Esophagus squamous epithelium (tissue), 5 donors: ENCODE data around the gene NPPC. TPM values are rescaled to one million over a fixed set of nuclear protein-coding genes. Genes with fewer than 3 reads are reported as not detected.

ENCODE experiments used
- DNase-seq: peaks from one replicate; lab custom pipeline; 2025; lab: John Stamatoyannopoulos, UW
- H3K27ac ChIP-seq, 4 donors: fragments of 200-600 bp; sonication (generic); one replicate each; pipeline ENCODE4 v1.5.1; 2016 to 2019; ENCODE audit warnings: mild to moderate bottlenecking in 1 of 4
- H3K27me3 ChIP-seq, 4 donors: fragments of 200-600 bp; sonication (generic); 1 replicate in 3 of 4; 2 replicates in 1 of 4; pipeline versions ENCODE4 v1.5.1 to v1.6.0; 2017 to 2021; ENCODE audit warnings: antibody characterized with exemption in 1 of 4
- H3K36me3 ChIP-seq, 3 donors: fragments of 200-600 bp; sonication (generic); one replicate each; pipeline ENCODE4 v1.5.1; 2016 to 2019
- H3K4me1 ChIP-seq, 3 donors: fragments of 200-600 bp; sonication (generic); one replicate each; pipeline ENCODE4 v1.5.1; 2017 to 2019
- H3K4me3 ChIP-seq, 4 donors: fragments of 200-600 bp; sonication (generic); 1 replicate in 3 of 4; 2 replicates in 1 of 4; pipeline ENCODE4 v1.5.1; 2016 to 2019; ENCODE audit warnings: mild to moderate bottlenecking in 2 of 4, moderate library complexity in 1 of 4
- H3K9me3 ChIP-seq, 3 donors: fragments of 200-600 bp; sonication (generic); one replicate each; pipeline ENCODE4 v1.5.1; 2016 to 2019
- CTCF ChIP-seq, 6 experiments: fragments of 450-650 bp in 4 of 6; fragments of 200-600 bp in 2 of 6; sonication (generic) in 2 of 6; IDR thresholded peaks; one replicate each; pipeline ENCODE4 v1.5.1; 2016 to 2019; ENCODE audit warnings: antibody characterized with exemption in 6 of 6, mild to moderate bottlenecking in 4 of 6, moderate library complexity in 4 of 6
- POLR2A ChIP-seq, 4 donors: fragments of 450-650 bp; IDR thresholded peaks; one replicate each; pipeline ENCODE4 v1.6.1; 2017; ENCODE audit warnings: antibody characterized with exemption in 4 of 4, mild to moderate bottlenecking in 4 of 4, moderate library complexity in 3 of 4
- WGBS, 2 donors: methylation state at CpG; one replicate each; pipeline ENCODE4 v1.1.5; 2018; 5-methylcytosine and 5-hydroxymethylcytosine counted together
- intact Hi-C: fragments of 100-400 bp; cut with DNase I; formaldehyde crosslinking; loops from one replicate; pipeline ENCODE4 v1.15.0; 2022
- total RNA-seq, 4 donors: library from RNA; depleted of rRNA; stranded (reverse); fragments of >200 nt; gene quantifications; one replicate each; pipeline ENCODE4 v1.1.0, GENCODE V29; 2016
- donor health status: DM: yes; HTN: yes; CAD: no.

The NPPC gene
- total RNA-seq, 4 donors from 2014 or later = 0.49 to 11.2 TPM; not detected in 2

GRCh38 chr2:231928481-231928880, 2.3 kb upstream of the NPPC start:
- Histone ChIP-seq H3K4me3 (no peak overlapping the region), H3K4me1 (peaks cover 19 to 43% (median 19%) of the 10 kb centered on the region in 3 donors), H3K27ac (no peak overlapping the region), H3K36me3 (no peaks in the 10 kb centered on the region), H3K27me3 (peaks cover 0 to 82% (median 9%) of the 10 kb centered on the region in 4 donors), H3K9me3 (no peaks in the 10 kb centered on the region)
- WGBS, 2 donors = 71 to 78% methylated on average over 1 of the region's 5 CpGs
- TF ChIP-seq CTCF (IDR thresholded peaks at IDR 0.05) = no peak
- no peak for TF ChIP-seq POLR2A (IDR thresholded peaks at IDR 0.05)
- intact Hi-C loops = loop anchor here (5.0 kb wide), 2 partner anchors 214 to 394 kb away; no protein-coding TSS in a partner anchor
- no peak for DNase-seq

GRCh38 chr2:231927566-231927890, 1.3 kb upstream of the NPPC start:
- Histone ChIP-seq H3K4me3 (no peak overlapping the region), H3K27me3 (peaks cover 0 to 92% (median 9%) of the 10 kb centered on the region in 4 donors), H3K9me3 (no peaks in the 10 kb centered on the region), H3K4me1 (peaks cover 19 to 43% (median 19%) of the 10 kb centered on the region in 3 donors), H3K27ac (no peak overlapping the region), H3K36me3 (no peaks in the 10 kb centered on the region)
- no peak for DNase-seq
- 74 to 76% methylated on average over 10 of the region's 10 CpGs for WGBS, 2 donors
- intact Hi-C loops = loop anchor here (5.0 kb wide), 2 partner anchors 215 to 395 kb away; no protein-coding TSS in a partner anchor
- TF ChIP-seq CTCF (IDR thresholded peaks at IDR 0.05) (no peak), POLR2A (IDR thresholded peaks at IDR 0.05) (no peak)

DNA sequence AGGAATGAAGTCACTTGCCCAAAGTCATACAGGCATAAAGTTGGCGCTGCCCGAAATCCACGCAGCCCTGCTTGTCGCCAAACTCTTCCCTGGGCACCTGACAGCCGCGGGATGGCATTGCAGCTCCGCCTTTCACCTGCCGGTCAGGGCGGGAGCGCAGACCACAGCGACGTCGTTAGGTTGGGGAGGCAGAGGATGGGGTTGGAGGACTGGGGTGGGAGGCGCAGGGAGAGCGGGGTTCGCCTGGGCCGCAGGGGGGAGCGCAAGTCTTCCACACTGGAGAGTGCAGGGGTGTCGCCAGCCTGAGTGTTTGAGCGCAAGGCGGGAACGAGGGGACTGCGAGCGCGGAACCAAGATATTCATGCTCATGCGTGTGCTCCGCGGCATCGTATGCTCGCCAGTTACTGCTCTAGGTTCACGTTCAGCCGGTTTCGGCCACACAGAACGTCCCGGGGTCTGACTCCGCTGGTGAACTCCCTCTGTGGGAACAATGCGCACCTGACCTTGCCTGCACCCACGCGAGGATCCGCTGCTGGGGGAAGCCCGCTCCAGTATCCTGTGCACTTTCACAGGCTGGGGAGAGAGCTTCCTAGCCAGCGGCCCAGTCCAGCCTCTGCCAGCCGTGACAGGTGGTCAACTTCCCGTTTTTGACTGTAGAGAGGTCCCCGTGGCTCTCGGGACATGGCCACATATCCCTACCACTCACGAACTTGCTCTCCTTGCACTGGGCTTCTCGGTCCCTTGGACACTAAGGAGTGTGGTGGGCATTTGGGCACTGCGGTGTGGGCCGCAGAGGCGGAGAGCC, 767 bp upstream of the NPPC start:
- no peaks in the 10 kb centered on the region for H3K9me3 ChIP-seq
- WGBS, 2 donors = 8 to 35% methylated on average over 18 to 20 of the region's 51 CpGs
- no peaks in the 10 kb centered on the region for H3K36me3 ChIP-seq
- TF ChIP-seq POLR2A (IDR thresholded peaks at IDR 0.05) (no peak), CTCF (IDR thresholded peaks at IDR 0.05) (peak in 2 of 6 experiments; percentile 2 to 18)
- no peak overlapping the region for H3K27ac ChIP-seq
- peaks cover 19 to 43% (median 19%) of the 10 kb centered on the region in 3 donors for H3K4me1 ChIP-seq
- H3K27me3 ChIP-seq = peaks cover 0 to 97% (median 9%) of the 10 kb centered on the region in 4 donors
- no peak for DNase-seq
- H3K4me3 ChIP-seq = peak overlapping the region; percentile 40 to 64 (median 52)
- intact Hi-C loops = loop anchor here (5.0 kb wide), 2 partner anchors 215 to 395 kb away; no protein-coding TSS in a partner anchor

DNA sequence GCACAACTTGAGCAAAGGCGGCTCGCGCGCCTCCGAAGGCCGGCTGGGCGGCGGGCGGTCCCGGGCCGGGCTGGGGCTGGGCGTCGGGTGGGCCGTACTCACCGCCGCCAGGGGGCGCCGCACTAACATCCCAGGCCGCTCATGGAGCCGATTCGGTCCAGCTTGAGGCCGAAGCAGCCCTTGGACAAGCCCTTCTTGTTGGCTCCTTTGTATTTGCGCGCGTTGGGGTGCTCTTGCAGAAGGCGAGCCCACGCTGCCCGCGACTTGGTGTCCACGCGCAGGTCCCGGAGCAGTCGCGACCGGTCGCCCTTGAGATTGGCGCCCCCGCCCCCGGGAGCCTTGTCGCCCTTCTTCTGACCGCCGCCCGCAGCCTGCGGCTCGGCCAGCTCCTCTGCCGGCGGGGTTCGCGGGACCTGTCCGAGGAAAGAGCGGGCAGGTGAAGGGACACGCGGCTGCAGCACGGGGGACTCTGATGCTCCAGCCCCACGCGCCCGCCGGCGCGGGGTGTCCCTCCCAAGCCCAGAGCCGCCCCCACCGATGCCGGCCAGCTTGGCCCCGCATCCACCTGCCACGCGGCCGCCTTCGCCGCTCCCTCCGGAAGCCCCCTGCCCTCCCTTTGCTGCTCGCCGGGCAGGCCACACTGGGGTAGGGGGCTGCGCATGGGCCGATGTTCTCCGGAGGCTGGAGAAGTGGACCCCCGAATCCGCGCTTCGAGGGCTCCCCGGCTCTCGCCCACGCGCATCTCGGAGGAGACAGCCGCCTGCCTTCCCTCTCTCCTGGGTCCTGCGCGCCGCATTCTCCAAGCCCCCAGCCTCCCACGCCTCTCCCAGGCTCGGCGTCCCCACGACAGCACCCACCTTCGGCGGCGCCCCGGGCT, 655 bp downstream of the NPPC start:
- H3K9me3 ChIP-seq = no peaks in the 10 kb centered on the region
- H3K4me3 ChIP-seq = peak overlapping the region; percentile 40 to 64 (median 52)
- peak overlapping the region in 2 of 4 donors; percentile 29 to 45 for H3K27ac ChIP-seq
- no peaks in the 10 kb centered on the region for H3K36me3 ChIP-seq
- no peak for DNase-seq
- WGBS, 2 donors = 2 to 4% methylated on average over 9 to 15 of the region's 96 CpGs
- intact Hi-C loops = loop anchor here (5.0 kb wide), 2 partner anchors 217 to 397 kb away; no protein-coding TSS in a partner anchor
- H3K4me1 ChIP-seq = peaks cover 19 to 38% (median 19%) of the 10 kb centered on the region in 3 donors
- no peak for TF ChIP-seq POLR2A (IDR thresholded peaks at IDR 0.05)
- peak; percentile 84 to 95 (median 90) for TF ChIP-seq CTCF (IDR thresholded peaks at IDR 0.05)
- peaks cover 0 to 96% (median 9%) of the 10 kb centered on the region in 4 donors for H3K27me3 ChIP-seq
